WTC11 (cell line): Measurements from ENCODE around the gene PITPNC1.

Experiments
- SMAD4 ChIP-seq: sonication (generic); formaldehyde crosslinking; IDR thresholded peaks from 2 replicates; pipeline ENCODE4 v1.8.0; 2022; ENCODE audit warnings: mild to moderate bottlenecking, missing genetic modification reagents
- TEAD4 ChIP-seq: sonication (generic); formaldehyde crosslinking; IDR thresholded peaks from 2 replicates; pipeline ENCODE4 v1.8.0; 2022; ENCODE audit warnings: mild to moderate bottlenecking, missing genetic modification reagents
- ZNF317 ChIP-seq: sonication (generic); formaldehyde crosslinking; IDR thresholded peaks from 2 replicates; pipeline ENCODE4 v1.8.1; 2023; ENCODE audit warnings: low read depth, mild to moderate bottlenecking, moderate library complexity, missing genetic modification reagents, borderline replicate concordance
- TF ChIP-seq, protein P1 (sequence below): sonication (generic); formaldehyde crosslinking; IDR thresholded peaks from 2 replicates; pipeline ENCODE4 v1.8.0; 2022; ENCODE audit warnings: mild to moderate bottlenecking, missing genetic modification reagents
- TF ChIP-seq, protein P2 (sequence below): sonication (generic); formaldehyde crosslinking; IDR thresholded peaks from 2 replicates; pipeline ENCODE4 v1.8.1; 2023; ENCODE audit warnings: mild to moderate bottlenecking, missing genetic modification reagents, borderline replicate concordance
- TF ChIP-seq, protein P3 (sequence below): sonication (generic); formaldehyde crosslinking; IDR thresholded peaks from 2 replicates; pipeline ENCODE4 v1.8.1; 2022; ENCODE audit warnings: mild to moderate bottlenecking, missing genetic modification reagents, moderate library complexity, borderline replicate concordance
- TF ChIP-seq, protein P4 (sequence below): fragments of 200-600 bp; IDR thresholded peaks from 2 replicates; pipeline ENCODE4 v1.8.0; 2022; ENCODE audit warnings: antibody characterized with exemption
- TF ChIP-seq, protein P5 (sequence below): sonication (generic); formaldehyde crosslinking; IDR thresholded peaks from 2 replicates; pipeline ENCODE4 v1.8.1; 2022; ENCODE audit warnings: low read depth, mild to moderate bottlenecking, moderate library complexity, missing genetic modification reagents, borderline replicate concordance
- TF ChIP-seq, protein P6 (sequence below): fragments of 250-450 bp; sonication (Bioruptor Pico); IDR thresholded peaks from 2 replicates; pipeline ENCODE4 v2.1.2; 2022; ENCODE audit warnings: mild to moderate bottlenecking, moderate library complexity

DNA sequence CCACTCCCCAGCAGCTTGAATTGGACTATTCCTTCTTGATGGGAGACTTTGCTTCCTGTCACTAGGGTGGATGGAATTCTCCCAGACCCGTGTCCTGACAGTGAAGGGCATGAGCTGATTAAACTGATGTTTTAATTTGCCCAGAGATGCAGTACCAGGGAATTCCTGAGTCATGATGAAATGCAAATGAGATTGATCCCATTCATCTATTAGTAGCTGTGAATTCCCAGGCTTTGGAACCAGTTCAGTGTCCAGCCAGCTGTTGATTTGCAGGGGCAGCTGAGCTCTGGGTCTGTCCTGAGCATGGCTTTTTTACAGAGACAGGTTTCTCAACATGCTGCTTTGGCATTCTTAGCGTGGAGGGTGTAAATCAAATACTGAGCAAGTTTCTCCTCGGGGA lies 157.9 kb downstream of the PITPNC1 start:
- TF ChIP-seq ZNF317 (CRISPR knock-in tag) (no peak), SMAD4 (CRISPR knock-in tag) (no peak), TEAD4 (CRISPR knock-in tag) (no peak)
- TF ChIP-seq, protein P1, sequence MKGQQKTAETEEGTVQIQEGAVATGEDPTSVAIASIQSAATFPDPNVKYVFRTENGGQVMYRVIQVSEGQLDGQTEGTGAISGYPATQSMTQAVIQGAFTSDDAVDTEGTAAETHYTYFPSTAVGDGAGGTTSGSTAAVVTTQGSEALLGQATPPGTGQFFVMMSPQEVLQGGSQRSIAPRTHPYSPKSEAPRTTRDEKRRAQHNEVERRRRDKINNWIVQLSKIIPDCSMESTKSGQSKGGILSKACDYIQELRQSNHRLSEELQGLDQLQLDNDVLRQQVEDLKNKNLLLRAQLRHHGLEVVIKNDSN (CRISPR knock-in tag) = no peak
- TF ChIP-seq, protein P2, sequence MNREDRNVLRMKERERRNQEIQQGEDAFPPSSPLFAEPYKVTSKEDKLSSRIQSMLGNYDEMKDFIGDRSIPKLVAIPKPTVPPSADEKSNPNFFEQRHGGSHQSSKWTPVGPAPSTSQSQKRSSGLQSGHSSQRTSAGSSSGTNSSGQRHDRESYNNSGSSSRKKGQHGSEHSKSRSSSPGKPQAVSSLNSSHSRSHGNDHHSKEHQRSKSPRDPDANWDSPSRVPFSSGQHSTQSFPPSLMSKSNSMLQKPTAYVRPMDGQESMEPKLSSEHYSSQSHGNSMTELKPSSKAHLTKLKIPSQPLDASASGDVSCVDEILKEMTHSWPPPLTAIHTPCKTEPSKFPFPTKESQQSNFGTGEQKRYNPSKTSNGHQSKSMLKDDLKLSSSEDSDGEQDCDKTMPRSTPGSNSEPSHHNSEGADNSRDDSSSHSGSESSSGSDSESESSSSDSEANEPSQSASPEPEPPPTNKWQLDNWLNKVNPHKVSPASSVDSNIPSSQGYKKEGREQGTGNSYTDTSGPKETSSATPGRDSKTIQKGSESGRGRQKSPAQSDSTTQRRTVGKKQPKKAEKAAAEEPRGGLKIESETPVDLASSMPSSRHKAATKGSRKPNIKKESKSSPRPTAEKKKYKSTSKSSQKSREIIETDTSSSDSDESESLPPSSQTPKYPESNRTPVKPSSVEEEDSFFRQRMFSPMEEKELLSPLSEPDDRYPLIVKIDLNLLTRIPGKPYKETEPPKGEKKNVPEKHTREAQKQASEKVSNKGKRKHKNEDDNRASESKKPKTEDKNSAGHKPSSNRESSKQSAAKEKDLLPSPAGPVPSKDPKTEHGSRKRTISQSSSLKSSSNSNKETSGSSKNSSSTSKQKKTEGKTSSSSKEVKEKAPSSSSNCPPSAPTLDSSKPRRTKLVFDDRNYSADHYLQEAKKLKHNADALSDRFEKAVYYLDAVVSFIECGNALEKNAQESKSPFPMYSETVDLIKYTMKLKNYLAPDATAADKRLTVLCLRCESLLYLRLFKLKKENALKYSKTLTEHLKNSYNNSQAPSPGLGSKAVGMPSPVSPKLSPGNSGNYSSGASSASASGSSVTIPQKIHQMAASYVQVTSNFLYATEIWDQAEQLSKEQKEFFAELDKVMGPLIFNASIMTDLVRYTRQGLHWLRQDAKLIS = no peak
- TF ChIP-seq, protein P3, sequence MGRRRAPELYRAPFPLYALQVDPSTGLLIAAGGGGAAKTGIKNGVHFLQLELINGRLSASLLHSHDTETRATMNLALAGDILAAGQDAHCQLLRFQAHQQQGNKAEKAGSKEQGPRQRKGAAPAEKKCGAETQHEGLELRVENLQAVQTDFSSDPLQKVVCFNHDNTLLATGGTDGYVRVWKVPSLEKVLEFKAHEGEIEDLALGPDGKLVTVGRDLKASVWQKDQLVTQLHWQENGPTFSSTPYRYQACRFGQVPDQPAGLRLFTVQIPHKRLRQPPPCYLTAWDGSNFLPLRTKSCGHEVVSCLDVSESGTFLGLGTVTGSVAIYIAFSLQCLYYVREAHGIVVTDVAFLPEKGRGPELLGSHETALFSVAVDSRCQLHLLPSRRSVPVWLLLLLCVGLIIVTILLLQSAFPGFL = no peak
- TF ChIP-seq, protein P4, sequence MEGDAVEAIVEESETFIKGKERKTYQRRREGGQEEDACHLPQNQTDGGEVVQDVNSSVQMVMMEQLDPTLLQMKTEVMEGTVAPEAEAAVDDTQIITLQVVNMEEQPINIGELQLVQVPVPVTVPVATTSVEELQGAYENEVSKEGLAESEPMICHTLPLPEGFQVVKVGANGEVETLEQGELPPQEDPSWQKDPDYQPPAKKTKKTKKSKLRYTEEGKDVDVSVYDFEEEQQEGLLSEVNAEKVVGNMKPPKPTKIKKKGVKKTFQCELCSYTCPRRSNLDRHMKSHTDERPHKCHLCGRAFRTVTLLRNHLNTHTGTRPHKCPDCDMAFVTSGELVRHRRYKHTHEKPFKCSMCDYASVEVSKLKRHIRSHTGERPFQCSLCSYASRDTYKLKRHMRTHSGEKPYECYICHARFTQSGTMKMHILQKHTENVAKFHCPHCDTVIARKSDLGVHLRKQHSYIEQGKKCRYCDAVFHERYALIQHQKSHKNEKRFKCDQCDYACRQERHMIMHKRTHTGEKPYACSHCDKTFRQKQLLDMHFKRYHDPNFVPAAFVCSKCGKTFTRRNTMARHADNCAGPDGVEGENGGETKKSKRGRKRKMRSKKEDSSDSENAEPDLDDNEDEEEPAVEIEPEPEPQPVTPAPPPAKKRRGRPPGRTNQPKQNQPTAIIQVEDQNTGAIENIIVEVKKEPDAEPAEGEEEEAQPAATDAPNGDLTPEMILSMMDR = no peak
- TF ChIP-seq, protein P5, sequence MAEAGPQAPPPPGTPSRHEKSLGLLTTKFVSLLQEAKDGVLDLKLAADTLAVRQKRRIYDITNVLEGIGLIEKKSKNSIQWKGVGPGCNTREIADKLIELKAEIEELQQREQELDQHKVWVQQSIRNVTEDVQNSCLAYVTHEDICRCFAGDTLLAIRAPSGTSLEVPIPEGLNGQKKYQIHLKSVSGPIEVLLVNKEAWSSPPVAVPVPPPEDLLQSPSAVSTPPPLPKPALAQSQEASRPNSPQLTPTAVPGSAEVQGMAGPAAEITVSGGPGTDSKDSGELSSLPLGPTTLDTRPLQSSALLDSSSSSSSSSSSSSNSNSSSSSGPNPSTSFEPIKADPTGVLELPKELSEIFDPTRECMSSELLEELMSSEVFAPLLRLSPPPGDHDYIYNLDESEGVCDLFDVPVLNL (CRISPR knock-in tag) = no peak
- TF ChIP-seq, protein P6, sequence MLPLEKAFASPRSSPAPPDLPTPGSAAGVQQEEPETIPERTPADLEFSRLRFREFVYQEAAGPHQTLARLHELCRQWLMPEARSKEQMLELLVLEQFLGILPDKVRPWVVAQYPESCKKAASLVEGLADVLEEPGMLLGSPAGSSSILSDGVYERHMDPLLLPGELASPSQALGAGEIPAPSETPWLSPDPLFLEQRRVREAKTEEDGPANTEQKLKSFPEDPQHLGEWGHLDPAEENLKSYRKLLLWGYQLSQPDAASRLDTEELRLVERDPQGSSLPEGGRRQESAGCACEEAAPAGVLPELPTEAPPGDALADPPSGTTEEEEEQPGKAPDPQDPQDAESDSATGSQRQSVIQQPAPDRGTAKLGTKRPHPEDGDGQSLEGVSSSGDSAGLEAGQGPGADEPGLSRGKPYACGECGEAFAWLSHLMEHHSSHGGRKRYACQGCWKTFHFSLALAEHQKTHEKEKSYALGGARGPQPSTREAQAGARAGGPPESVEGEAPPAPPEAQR (CRISPR knock-in tag) = no peak
